ENCODE data around the gene CBFA2T3. TPM values are rescaled to one million over a fixed set of nuclear protein-coding genes. Genes with fewer than 3 reads are reported as not detected.

The CBFA2T3 gene
- total and polyA plus RNA-seq, 4 donors, result 0.18 to 9.4 (median 2.7) TPM

DNA sequence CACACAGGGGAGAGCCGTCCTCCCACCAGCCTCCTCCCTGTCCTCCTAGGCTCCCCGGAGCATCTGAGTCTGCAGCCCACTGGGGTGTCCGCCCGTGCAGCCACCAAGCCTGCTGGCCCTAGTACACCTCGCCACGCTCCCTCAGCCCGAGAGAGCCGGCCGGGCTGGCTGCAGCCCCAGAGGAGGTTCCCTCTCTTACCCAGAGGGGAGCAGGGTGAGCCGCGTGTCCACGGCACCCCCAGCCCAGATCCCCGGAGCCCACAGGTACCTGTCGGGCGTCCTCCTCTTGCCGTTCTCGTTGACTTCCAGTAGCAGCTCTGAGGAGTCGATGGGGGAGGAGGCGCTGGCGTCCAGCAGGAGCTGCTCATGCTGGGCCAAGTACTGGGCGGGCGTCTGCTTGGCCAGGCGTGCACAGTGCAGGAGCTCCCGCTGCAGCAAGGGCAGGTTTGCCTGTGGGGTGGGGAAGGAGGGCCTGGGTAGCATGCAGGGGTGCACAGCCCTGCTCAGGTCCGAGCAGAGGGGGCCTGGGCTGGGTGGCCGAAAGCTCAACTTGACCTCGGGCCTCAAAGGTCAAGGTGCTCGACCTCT, 91.2 kb downstream of the CBFA2T3 start:
- Histone ChIP-seq H3K4me3 (ENCODE audit: low read length in 2 of 2) (no peak overlapping the region), H3K36me3 (ENCODE audit: control insufficient read depth in 1 of 2, insufficient read depth in 2 of 2, low read length in 1 of 2) (no peaks in the 10 kb centered on the region), H3K27ac (ENCODE audit: low read depth in 1 of 2, low read length in 2 of 2) (no peak overlapping the region), H3K27me3 (ENCODE audit: control insufficient read depth in 1 of 2, insufficient read depth in 2 of 2, low read length in 1 of 2) (no peaks in the 10 kb centered on the region), H3K4me1 (ENCODE audit: control insufficient read depth in 1 of 2, insufficient read depth in 2 of 2, low read length in 2 of 2) (no peaks in the 10 kb centered on the region), H3K9me3 (ENCODE audit: control insufficient read depth, low read length) (no peaks in the 10 kb centered on the region)
- 93% methylated on average over 28 of the region's 28 CpGs for WGBS, 2 donors
- intact Hi-C loops (cut with DNase I), result no loop called here
- no peak for ATAC-seq (ENCODE audit: low FRiP score)
- DNase-seq, result no peak

- H3K36me3 ChIP-seq (ENCODE audit: control insufficient read depth in 1 of 2, insufficient read depth in 2 of 2, low read length in 1 of 2), result no peaks in the 10 kb centered on the region
- H3K9me3 ChIP-seq (ENCODE audit: control insufficient read depth, low read length), result no peaks in the 10 kb centered on the region
- H3K27me3 ChIP-seq (ENCODE audit: control insufficient read depth in 1 of 2, insufficient read depth in 2 of 2, low read length in 1 of 2), result no peaks in the 10 kb centered on the region
- WGBS, 2 donors, result 95 to 96% methylated on average over 39 of the region's 39 CpGs
- H3K4me1 ChIP-seq (ENCODE audit: control insufficient read depth in 1 of 2, insufficient read depth in 2 of 2, low read length in 2 of 2), result no peaks in the 10 kb centered on the region
- no peak overlapping the region for H3K27ac ChIP-seq (ENCODE audit: low read depth in 1 of 2, low read length in 2 of 2)
- intact Hi-C loops (cut with DNase I), result no loop called here
- H3K4me3 ChIP-seq (ENCODE audit: low read length in 2 of 2), result no peak overlapping the region
- DNase-seq, result no peak
- ATAC-seq (ENCODE audit: low FRiP score), result no peak
Measured at GRCh38 chr16:88884569-88885271, 92.3 kb downstream of the CBFA2T3 start.

- WGBS, 2 donors, result 77 to 79% methylated on average over 11 of the region's 11 CpGs
- H3K4me1 ChIP-seq (ENCODE audit: control insufficient read depth in 1 of 2, insufficient read depth in 2 of 2, low read length in 2 of 2), result no peaks in the 10 kb centered on the region
- H3K27me3 ChIP-seq (ENCODE audit: control insufficient read depth in 1 of 2, insufficient read depth in 2 of 2, low read length in 1 of 2), result no peaks in the 10 kb centered on the region
- H3K27ac ChIP-seq (ENCODE audit: low read depth in 1 of 2, low read length in 2 of 2), result no peak overlapping the region
- ATAC-seq (ENCODE audit: low FRiP score) (no peak), DNase-seq (no peak)
- H3K9me3 ChIP-seq (ENCODE audit: control insufficient read depth, low read length), result no peaks in the 10 kb centered on the region
- no peaks in the 10 kb centered on the region for H3K36me3 ChIP-seq (ENCODE audit: control insufficient read depth in 1 of 2, insufficient read depth in 2 of 2, low read length in 1 of 2)
- H3K4me3 ChIP-seq (ENCODE audit: low read length in 2 of 2), result no peak overlapping the region
- intact Hi-C loops (cut with DNase I), result no loop called here
Measured at GRCh38 chr16:88883946-88884345, 93.1 kb downstream of the CBFA2T3 start.

GRCh38 chr16:88883117-88883895, 93.7 kb downstream of the CBFA2T3 start:
- Histone ChIP-seq H3K27ac (ENCODE audit: low read depth in 1 of 2, low read length in 2 of 2) (no peak overlapping the region), H3K27me3 (ENCODE audit: control insufficient read depth in 1 of 2, insufficient read depth in 2 of 2, low read length in 1 of 2) (no peaks in the 10 kb centered on the region), H3K4me3 (ENCODE audit: low read length in 2 of 2) (no peak overlapping the region), H3K36me3 (ENCODE audit: control insufficient read depth in 1 of 2, insufficient read depth in 2 of 2, low read length in 1 of 2) (no peaks in the 10 kb centered on the region), H3K4me1 (ENCODE audit: control insufficient read depth in 1 of 2, insufficient read depth in 2 of 2, low read length in 2 of 2) (no peaks in the 10 kb centered on the region), H3K9me3 (ENCODE audit: control insufficient read depth, low read length) (no peaks in the 10 kb centered on the region)
- ATAC-seq (ENCODE audit: low FRiP score) (no peak), DNase-seq (no peak)
- intact Hi-C loops (cut with DNase I), result no loop called here
- WGBS, 2 donors, result 95 to 96% methylated on average over 48 to 49 of the region's 49 CpGs

DNA sequence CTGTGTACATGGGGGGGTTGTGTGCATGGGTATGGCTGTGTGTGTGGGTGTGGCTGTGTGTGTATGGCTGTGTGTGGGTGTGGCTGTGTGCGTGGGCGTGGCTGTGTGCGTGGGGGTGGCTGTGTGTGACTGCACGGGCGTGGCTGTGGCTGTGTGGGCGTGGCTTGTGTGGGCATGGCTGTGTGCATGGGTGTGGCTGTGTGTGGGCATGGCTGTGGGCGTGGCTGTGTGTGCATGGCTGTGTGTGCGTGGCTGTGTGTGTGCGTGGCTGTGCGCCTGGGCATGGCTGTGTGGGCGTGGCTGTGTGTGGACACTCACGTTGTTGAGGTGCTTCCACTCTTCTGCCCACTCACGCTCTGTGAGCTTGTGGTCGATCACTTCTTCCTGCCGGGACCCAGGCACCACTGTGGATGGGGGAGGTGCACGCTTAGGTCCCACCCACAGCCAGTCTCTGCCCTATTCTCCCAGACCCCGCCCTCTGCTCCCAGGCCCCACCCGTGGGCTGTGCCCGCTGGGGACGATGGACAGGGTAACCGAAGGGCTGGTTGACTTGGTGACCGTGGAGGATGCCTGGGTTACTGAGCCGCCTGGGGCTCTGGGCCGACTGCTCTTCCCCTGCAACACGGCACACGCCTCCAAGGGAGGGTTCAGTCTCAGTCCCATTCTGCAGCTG, 94.5 kb downstream of the CBFA2T3 start:
- Histone ChIP-seq H3K36me3 (ENCODE audit: control insufficient read depth in 1 of 2, insufficient read depth in 2 of 2, low read length in 1 of 2) (no peaks in the 10 kb centered on the region), H3K9me3 (ENCODE audit: control insufficient read depth, low read length) (no peaks in the 10 kb centered on the region), H3K27me3 (ENCODE audit: control insufficient read depth in 1 of 2, insufficient read depth in 2 of 2, low read length in 1 of 2) (no peaks in the 10 kb centered on the region), H3K4me1 (ENCODE audit: control insufficient read depth in 1 of 2, insufficient read depth in 2 of 2, low read length in 2 of 2) (no peaks in the 10 kb centered on the region), H3K4me3 (ENCODE audit: low read length in 2 of 2) (no peak overlapping the region), H3K27ac (ENCODE audit: low read depth in 1 of 2, low read length in 2 of 2) (no peak overlapping the region)
- 89 to 91% methylated on average over 25 to 26 of the region's 26 CpGs for WGBS, 2 donors
- ATAC-seq (ENCODE audit: low FRiP score), result no peak
- intact Hi-C loops (cut with DNase I), result no loop called here
- no peak for DNase-seq

DNA sequence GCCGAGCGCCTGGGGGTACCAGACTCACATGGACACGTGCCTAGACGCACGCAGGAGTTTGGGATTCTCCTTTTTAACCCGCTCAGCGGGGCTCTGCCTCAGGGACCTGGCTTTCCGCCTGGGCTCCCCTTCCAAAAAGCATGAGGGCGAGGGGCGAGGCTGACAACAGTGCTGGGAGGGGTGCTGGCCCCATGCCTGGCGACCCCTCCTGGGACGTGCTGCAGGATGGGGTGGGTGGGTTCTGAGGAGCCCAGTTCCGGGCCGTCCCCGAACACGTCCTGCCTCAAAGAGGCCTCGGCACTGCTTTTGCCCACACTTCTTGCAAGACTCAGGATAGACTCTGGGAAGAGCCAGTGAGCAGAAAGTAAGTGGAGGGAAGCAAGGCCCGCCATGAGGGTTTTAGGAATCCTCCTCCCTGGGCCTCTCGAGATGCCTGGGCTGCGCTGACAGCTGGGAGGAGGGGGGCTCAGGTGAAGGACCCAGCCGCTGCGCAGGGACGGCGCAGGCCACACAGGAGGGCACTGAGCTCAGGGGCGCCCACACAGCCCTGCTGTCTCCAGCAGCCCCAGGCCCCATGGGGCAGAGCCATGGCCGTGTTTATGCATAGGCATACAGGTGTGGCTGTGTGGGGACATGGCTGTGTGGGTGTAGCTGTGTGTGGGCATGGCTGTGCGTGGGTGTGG, 95.2 kb downstream of the CBFA2T3 start:
- H3K4me3 ChIP-seq (ENCODE audit: low read length in 2 of 2), result no peak overlapping the region
- no peaks in the 10 kb centered on the region for H3K4me1 ChIP-seq (ENCODE audit: control insufficient read depth in 1 of 2, insufficient read depth in 2 of 2, low read length in 2 of 2)
- intact Hi-C loops (cut with DNase I), result no loop called here
- no peaks in the 10 kb centered on the region for H3K9me3 ChIP-seq (ENCODE audit: control insufficient read depth, low read length)
- H3K36me3 ChIP-seq (ENCODE audit: control insufficient read depth in 1 of 2, insufficient read depth in 2 of 2, low read length in 1 of 2), result no peaks in the 10 kb centered on the region
- DNase-seq, result no peak
- no peak overlapping the region for H3K27ac ChIP-seq (ENCODE audit: low read depth in 1 of 2, low read length in 2 of 2)
- 92% methylated on average over 24 to 27 of the region's 27 CpGs for whole genome bisulfite sequencing, 2 donors
- no peaks in the 10 kb centered on the region for H3K27me3 ChIP-seq (ENCODE audit: control insufficient read depth in 1 of 2, insufficient read depth in 2 of 2, low read length in 1 of 2)
- ATAC-seq (ENCODE audit: low FRiP score), result no peak

- no peak overlapping the region for H3K4me3 ChIP-seq (ENCODE audit: low read length in 2 of 2)
- intact Hi-C loops (cut with DNase I), result no loop called here
Measured at GRCh38 chr16:88881007-88881615, 95.9 kb downstream of the CBFA2T3 start.

More at GRCh38 chr16:88881007-88881615, 95.9 kb downstream of the CBFA2T3 start:
- no peak for DNase-seq
- Histone ChIP-seq H3K9me3 (ENCODE audit: control insufficient read depth, low read length) (no peaks in the 10 kb centered on the region), H3K36me3 (ENCODE audit: control insufficient read depth in 1 of 2, insufficient read depth in 2 of 2, low read length in 1 of 2) (no peaks in the 10 kb centered on the region), H3K27ac (ENCODE audit: low read depth in 1 of 2, low read length in 2 of 2) (no peak overlapping the region), H3K27me3 (ENCODE audit: control insufficient read depth in 1 of 2, insufficient read depth in 2 of 2, low read length in 1 of 2) (no peaks in the 10 kb centered on the region), H3K4me1 (ENCODE audit: control insufficient read depth in 1 of 2, insufficient read depth in 2 of 2, low read length in 2 of 2) (no peaks in the 10 kb centered on the region)
- WGBS, 2 donors, result 75 to 77% methylated on average over 38 to 46 of the region's 46 CpGs
- no peak for ATAC-seq (ENCODE audit: low FRiP score)

All from aorta (tissue), 5 donors.